Femur (tissue), 1 donor: Measurements from ENCODE around the gene MCOLN3.

ENCODE experiments used
- DNase-seq: peaks from one replicate; pipeline ENCODE4 v3.0.0-alpha.2; 2017

Gene MCOLN3, protein sequence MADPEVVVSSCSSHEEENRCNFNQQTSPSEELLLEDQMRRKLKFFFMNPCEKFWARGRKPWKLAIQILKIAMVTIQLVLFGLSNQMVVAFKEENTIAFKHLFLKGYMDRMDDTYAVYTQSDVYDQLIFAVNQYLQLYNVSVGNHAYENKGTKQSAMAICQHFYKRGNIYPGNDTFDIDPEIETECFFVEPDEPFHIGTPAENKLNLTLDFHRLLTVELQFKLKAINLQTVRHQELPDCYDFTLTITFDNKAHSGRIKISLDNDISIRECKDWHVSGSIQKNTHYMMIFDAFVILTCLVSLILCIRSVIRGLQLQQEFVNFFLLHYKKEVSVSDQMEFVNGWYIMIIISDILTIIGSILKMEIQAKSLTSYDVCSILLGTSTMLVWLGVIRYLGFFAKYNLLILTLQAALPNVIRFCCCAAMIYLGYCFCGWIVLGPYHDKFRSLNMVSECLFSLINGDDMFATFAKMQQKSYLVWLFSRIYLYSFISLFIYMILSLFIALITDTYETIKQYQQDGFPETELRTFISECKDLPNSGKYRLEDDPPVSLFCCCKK

DNA sequence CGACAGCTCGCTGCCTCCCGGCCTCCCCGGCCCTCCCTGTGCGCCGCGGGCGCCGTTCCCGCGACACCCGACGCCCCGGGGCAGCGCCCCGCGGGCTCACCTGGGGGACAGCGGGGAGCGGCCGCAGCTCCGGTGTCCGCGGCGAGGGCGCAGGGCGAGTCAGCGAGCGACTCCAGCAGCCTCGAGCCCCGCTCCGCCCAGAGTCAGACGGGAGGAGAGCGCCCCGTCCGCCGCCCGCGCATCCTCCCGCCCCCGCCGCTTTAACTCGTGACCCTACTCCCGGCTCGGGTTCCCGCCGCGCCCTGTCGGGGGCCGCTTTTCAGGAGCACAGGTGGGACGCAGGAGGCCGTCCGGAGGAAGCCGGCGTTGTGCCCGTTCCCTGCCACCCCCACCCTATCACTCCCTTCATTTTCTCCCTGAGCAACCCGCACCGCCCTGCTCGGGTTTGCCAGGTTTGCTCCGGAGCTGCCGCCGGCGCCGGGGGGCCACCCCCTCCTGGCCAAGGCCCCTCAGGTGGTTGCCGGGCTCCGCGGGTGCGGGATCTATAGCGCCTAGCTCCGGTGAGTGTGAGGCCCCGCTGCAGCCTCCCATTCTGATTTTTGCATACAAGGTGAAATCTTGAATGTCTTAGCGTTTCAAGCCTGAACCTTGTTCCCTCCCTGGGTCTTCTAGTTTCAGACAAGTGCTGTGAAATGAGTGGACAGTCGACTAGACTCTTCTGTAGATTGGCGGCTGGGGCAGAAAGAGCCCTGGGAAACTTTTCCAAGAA lies at the start of gene MCOLN3:
TSS of gene MCOLN3 (minus strand) at position 205 of the 769 bp plus-strand sequence. CDS start 3,140 bp downstream, outside the sequence.
- peak; percentile 33 for DNase-seq

GRCh38 chr1:85093644-85094043 lies 45.3 kb upstream of the MCOLN3 start:
- no peak for DNase-seq

GRCh38 chr1:85091671-85092280 lies 43.5 kb upstream of the MCOLN3 start:
- peak; percentile 32 for DNase-seq

DNA sequence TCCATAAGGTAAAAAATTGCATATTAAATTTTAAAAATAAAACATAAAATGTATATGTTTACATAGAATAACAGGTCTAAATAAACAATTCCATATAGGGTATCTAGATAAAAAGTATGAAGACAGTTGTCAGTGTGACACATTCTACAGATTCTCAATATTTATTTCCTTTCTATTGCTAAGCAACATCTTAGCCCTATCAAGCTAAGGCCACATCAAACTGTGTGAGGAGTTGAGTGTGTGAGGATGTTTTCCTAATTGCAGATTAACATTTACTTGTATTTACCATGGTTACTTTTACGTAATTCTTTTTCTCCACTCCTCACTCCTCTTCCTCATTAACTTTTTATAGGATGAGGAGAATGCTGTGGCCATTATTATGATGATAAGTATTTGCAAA lies 41.9 kb upstream of the MCOLN3 start:
- DNase-seq: no peak

DNA sequence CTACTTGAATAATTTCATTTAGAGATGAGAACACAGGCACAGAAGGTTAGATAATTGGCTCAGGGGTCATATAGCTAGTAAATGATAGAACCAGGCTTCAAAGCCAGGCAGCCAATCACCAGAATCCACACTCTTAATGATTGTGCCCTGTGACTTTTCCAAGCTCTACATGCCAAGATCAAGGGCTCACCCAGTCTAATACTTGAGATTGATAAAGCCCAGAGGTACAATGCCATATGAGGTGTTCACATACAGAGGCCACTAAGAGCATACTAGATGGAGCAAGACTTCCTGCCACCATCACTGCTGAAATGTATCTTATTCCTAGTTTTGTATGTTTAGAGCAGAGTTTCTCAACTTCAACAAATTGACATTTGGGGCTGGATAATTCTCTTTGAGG lies 40.9 kb upstream of the MCOLN3 start:
- DNase-seq: no peak

DNA sequence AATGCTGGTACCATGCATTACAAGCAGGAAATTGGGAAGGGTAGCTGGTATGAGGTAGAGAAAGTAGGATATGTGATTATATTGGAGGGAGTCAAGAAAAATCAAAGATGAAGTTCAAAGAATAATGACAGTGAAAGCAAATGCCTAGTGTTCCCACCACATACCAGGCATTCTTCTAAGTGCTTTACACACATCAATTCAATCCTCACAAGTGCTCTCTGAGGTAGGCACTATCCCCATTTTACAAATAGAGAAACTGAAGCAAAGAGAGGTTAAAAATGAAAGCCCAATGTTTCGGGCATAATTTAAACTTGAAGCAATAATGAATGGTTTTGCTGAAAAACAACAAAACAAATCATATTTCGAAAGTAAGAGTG lies 40.1 kb upstream of the MCOLN3 start:
- DNase-seq: no peak

DNA sequence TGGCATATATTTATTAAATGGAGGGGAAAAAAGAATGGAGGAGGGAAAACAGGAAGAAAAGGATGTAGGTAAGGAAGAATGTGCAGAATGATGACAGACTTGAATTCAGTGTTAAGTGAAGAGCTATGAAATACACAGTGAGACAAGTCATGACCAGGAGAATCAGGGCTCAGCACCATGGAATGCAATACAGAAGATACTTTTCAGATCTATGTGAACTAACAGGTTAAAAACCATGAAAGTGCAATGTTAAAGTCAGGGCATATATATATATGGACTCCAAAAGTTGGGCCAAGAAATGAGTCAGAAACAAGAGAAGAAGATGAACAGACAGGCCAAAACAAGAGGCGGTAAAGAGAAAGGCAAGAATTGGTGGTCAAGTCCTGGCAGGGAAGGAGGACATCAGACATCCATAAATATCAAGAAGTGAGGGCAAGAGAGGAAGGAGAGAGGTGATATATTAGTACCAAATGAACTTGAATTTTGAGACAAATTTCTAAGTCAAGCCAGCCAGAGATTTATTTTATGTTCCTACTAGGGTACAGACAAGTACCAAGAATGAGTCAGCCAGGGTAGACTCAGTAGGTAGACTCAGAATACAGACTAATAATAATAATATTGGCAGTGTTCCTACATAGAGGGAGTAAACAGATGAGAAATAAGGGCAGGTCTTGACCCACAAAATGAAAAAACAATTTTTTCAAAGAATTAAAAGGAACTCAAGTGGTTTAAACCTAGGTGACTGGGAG lies 39.5 kb upstream of the MCOLN3 start:
- DNase-seq: no peak

- no peak for DNase-seq
Observed at GRCh38 chr1:85085417-85085816, 37.1 kb upstream of the MCOLN3 start.

DNA sequence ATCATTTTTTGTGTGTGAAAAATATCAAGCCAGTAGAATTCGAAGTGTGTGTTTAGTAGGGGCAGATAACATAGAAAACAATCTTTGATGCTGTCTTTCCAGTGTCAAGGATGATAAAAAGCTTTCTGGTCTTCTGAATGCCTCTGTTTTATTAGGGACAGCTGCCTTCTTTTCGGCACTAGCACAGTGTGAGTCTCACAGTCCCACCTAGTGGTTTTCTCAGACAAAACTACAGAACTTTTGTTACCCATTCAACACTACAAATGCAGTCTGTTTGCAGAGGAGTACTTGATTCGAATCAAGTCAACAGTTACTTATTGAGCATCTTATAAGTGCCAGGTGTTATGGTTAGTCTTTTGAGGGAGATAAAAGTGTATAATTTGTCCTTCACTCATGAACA lies 30.6 kb upstream of the MCOLN3 start:
- no peak for DNase-seq

DNA sequence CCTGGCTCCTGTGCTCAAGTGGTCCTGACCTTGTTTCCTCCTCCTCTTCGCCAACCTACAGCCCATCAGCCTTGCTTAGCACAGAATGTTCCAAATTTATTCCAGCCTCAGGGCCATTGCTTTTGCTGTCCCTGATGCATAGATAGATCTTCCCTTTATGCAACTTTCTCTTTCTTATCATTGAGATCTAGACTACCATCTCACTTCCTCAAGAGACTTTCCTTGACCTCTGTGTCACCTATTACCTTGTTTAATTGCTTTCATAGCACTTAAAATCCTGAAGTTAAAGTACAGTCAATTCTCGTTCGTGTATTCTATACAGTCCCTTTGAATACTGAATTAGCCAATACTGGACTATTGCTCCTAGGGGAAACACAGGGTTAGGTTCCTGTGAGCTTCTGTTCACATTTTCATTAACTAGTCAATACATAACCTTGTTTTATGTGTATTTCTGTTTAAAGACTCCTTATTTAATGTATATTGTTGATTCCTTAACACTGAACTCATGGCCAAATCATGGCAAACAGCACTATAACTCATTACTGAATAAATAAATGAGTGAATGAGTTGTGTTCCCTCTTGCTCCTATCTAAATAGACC lies 26.2 kb upstream of the MCOLN3 start:
- DNase-seq: no peak

- no peak for DNase-seq
Observed at GRCh38 chr1:85070972-85071492, 22.7 kb upstream of the MCOLN3 start.

DNA sequence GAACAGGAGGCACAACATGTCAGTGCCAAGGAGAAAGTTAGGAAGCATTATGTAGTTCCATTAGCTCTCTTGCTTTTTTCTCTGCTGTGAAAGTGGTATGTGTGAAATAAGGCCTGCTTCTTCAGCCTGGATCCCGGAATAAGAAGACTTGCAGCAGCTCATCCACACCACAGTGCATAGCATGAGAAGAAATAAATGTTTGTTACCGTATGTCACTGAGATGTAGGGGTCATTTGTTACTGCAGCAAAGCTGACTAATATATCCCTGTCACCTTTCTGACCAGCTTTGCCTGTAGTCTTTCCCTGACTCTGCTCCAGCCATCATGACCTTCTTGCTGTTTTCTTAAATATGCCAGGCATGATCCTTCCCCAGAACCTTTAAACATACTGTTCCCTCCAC lies 20.5 kb upstream of the MCOLN3 start:
- DNase-seq: no peak

DNA sequence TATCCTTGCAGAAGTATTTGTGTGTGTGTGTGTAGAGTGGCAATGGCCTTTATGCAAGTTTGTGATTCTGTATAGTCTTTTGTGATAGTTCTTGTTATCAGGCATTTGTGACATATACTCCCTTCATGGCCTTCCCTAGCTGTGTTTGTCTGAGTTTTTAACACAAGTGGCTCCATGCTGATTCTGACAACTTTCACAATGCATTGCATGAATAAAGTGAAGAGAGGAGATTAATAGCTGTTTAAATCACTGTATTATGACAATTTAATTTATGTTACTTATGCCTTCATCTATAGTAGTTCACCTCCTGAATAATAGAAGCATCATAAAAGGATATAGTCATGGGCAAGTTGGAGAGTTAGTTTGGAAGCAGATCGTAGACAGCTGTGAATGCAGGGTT lies 17.2 kb upstream of the MCOLN3 start:
- no peak for DNase-seq

DNA sequence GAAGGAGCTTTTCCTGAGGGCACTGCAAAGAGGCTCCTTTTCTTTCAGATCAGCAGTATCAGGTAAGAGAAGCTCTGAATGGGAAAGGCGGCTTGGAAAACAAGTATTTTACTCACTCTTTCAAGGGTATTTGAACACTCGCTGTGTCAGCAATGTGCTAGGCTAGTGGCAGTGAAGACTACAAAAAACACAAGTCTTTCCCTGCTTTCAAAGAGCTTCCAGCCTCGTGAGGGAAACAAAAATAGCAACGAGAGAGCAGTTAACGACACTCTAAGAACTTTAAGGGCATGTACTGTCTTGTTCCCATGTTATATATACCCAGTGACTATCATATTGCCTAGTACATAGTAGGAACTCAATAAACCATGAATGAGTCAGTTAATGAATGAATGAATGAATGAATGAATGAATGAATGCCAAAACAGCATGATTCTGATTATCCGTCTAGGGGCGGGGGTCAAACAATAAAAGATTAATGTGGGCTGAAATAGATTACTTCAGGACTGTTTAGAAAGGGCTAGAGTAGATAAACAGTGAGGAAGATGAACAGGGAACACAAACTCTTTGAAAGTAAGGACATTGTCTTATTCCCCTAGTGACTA lies 14.2 kb upstream of the MCOLN3 start:
- no peak for DNase-seq

GRCh38 chr1:85061711-85062424 lies 13.6 kb upstream of the MCOLN3 start:
- peak; percentile 96 for DNase-seq

DNA sequence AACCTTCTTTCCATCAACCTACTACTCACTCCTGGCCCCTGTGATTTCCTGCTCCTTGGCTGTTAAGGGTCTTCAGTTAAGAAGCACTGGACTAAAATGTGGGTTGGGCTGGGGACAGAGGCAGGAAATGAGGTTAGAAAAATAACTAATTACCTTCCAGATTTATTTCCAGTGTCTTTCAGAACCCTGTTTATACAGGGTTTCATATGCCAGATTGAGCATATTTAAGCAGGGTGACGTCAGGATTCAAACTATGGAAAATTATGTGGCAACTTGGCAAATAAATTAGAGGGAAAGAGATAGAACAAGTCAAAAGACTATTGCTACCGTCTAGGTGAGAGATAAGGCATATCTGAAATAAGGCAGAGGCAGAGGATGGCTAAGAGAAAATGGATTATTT lies 11.7 kb upstream of the MCOLN3 start:
- DNase-seq: no peak

DNA sequence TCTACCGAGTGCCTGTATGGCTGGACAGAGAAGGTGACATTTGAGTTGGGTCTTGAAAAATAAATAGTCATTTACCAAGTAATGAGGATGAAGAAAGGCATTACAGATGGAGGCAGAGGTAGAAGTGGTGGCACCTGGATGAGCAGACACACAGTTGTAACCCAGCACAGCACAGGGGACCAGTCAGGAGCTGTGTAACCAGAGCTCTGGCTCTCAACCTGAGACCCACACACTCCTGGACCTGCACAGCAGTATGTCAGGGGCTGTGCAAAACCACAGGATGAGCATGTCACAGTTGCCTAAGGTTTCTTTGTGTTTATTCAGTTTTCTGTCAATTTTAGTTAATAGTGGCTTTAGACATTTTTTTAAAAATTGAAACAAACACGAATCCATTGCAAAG lies 11.3 kb upstream of the MCOLN3 start:
- DNase-seq: no peak

DNA sequence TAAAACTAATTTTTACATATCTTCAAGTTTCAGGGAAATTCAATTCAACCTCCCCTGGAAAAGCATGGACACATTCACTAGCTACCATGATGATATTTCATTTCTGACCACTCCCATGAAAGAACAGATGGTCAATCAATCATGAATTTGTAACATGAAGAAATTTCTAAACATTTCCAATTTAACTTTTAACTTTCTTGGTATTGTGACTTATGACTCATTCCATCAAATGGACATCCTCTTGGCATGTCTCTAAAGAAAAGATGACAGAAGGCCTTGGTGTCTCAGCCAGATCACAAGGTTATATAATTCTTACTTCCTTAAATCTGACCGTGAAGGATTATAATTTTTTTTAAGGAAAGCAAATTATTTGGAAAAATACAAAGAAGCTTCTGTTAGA lies 10.5 kb upstream of the MCOLN3 start:
- DNase-seq: no peak

DNA sequence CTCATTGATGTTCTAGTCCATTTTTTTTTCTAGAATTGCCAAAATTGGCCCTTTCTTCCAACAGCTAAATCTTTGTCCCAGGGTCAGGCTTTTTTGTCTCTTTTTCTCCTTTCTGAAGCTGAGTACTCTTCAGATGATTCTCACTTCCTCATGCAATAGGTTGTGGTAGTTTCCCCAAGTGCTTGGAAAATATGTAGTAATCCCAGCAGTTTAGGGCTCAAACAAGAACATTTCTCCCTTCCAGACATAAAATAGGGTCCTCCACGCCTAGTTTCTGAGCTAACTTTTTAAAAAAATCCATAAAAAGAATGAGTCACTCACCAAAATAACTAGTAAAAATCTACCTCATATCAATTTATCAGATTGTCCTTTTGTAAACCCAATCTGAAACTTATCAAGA lies 10.0 kb upstream of the MCOLN3 start:
- no peak for DNase-seq

DNA sequence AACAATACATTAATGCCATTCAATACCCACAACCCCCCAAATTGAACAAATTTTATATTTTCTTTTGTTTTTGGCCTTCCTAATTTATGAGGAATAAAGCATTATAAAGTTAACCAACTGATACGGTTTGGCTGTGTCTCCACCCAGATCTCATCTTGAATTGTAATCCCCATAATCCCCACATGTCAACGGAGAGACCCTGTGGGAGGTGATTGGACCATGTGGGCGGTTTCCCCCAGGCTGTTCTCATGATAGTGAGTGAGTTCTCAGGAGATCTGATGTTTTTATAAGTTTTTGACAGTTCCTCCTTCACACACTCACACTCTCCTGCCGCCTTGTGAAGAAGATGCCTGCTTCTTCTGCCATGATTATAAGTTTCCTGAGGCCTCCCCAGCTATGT lies 6.4 kb upstream of the MCOLN3 start:
- no peak for DNase-seq

DNA sequence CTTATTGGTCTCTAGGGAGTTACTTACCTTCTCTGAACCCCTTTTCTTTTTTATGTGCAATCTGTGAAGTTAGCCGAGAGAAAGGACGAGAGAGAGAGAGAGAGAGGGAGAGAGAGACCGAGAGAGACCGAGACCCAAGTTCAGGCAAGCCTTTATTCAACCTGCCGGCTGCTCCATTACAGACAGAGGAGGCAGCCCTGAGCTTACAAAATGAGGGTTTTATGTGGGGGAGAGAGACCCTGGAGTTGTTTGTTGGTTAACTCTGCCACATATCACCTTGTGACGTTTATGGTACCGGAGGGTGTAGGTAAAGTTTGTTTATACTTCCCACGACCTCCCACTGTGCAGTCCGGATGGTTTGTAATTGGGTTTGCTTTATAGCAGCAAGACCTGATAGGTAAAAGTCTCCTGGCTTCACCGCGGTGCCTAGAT lies 1.5 kb upstream of the MCOLN3 start:
- no peak for DNase-seq
